Measurements from ENCODE around the gene RETN. TPM values are rescaled to one million over a fixed set of nuclear protein-coding genes. Genes with fewer than 3 reads are reported as not detected.

The RETN gene
- total and polyA plus RNA-seq, 2 experiments from 2014 or later, result not detected

DNA sequence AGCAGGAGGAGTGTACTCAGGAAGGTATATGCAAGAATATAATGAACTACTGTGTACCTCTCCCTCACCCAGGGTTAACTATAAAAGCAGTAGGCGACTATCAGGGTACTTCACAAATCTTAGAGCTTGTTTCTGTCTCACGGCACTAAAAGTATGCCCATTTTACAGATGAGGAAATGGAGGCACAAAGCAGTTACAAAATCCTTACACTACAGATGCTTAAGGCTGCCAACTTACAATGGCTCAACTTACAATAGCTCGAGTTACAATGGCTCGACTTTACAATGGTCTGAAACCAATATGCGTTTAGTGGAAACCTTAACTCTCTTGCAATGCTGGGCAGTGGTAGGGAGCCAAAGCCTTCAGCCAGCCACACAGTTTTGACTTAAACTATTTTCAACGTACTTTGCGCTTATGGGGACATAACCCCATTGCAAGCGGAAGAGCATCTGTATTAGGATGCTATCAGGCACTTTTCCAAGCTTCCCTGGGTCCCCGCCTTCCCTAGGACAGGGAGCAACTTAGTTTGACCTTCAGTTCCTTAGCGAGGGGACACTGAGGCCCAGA lies 29.0 kb downstream of the RETN start:
- no peak; the same call in 2 of the 3 replicates for ATAC-seq
- no peak overlapping the region for H3K4me3 Mint-ChIP-seq
- TF ChIP-seq, protein P1, sequence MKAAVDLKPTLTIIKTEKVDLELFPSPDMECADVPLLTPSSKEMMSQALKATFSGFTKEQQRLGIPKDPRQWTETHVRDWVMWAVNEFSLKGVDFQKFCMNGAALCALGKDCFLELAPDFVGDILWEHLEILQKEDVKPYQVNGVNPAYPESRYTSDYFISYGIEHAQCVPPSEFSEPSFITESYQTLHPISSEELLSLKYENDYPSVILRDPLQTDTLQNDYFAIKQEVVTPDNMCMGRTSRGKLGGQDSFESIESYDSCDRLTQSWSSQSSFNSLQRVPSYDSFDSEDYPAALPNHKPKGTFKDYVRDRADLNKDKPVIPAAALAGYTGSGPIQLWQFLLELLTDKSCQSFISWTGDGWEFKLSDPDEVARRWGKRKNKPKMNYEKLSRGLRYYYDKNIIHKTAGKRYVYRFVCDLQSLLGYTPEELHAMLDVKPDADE (IDR thresholded peaks at IDR 0.05), result no peak
- TF ChIP-seq, protein P2, sequence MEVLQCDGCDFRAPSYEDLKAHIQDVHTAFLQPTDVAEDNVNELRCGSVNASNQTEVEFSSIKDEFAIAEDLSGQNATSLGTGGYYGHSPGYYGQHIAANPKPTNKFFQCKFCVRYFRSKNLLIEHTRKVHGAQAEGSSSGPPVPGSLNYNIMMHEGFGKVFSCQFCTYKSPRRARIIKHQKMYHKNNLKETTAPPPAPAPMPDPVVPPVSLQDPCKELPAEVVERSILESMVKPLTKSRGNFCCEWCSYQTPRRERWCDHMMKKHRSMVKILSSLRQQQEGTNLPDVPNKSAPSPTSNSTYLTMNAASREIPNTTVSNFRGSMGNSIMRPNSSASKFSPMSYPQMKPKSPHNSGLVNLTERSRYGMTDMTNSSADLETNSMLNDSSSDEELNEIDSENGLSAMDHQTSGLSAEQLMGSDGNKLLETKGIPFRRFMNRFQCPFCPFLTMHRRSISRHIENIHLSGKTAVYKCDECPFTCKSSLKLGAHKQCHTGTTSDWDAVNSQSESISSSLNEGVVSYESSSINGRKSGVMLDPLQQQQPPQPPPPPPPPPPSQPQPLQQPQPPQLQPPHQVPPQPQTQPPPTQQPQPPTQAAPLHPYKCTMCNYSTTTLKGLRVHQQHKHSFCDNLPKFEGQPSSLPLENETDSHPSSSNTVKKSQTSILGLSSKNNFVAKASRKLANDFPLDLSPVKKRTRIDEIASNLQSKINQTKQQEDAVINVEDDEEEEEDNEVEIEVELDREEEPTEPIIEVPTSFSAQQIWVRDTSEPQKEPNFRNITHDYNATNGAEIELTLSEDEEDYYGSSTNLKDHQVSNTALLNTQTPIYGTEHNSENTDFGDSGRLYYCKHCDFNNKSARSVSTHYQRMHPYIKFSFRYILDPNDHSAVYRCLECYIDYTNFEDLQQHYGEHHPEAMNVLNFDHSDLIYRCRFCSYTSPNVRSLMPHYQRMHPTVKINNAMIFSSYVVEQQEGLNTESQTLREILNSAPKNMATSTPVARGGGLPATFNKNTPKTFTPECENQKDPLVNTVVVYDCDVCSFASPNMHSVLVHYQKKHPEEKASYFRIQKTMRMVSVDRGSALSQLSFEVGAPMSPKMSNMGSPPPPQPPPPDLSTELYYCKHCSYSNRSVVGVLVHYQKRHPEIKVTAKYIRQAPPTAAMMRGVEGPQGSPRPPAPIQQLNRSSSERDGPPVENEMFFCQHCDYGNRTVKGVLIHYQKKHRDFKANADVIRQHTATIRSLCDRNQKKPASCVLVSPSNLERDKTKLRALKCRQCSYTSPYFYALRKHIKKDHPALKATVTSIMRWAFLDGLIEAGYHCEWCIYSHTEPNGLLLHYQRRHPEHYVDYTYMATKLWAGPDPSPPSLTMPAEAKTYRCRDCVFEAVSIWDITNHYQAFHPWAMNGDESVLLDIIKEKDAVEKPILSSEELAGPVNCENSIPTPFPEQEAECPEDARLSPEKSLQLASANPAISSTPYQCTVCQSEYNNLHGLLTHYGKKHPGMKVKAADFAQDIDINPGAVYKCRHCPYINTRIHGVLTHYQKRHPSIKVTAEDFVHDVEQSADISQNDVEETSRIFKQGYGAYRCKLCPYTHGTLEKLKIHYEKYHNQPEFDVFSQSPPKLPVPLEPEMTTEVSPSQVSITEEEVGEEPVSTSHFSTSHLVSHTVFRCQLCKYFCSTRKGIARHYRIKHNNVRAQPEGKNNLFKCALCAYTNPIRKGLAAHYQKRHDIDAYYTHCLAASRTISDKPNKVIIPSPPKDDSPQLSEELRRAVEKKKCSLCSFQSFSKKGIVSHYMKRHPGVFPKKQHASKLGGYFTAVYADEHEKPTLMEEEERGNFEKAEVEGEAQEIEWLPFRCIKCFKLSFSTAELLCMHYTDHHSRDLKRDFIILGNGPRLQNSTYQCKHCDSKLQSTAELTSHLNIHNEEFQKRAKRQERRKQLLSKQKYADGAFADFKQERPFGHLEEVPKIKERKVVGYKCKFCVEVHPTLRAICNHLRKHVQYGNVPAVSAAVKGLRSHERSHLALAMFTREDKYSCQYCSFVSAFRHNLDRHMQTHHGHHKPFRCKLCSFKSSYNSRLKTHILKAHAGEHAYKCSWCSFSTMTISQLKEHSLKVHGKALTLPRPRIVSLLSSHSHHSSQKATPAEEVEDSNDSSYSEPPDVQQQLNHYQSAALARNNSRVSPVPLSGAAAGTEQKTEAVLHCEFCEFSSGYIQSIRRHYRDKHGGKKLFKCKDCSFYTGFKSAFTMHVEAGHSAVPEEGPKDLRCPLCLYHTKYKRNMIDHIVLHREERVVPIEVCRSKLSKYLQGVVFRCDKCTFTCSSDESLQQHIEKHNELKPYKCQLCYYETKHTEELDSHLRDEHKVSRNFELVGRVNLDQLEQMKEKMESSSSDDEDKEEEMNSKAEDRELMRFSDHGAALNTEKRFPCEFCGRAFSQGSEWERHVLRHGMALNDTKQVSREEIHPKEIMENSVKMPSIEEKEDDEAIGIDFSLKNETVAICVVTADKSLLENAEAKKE (CRISPR knock-in tag; IDR thresholded peaks at IDR 0.05), result no peak
- TF ChIP-seq NANOG (IDR thresholded peaks at IDR 0.05; ENCODE audit: borderline replicate concordance) (no peak), JUNB (IDR thresholded peaks at IDR 0.05; ENCODE audit: unreplicated experiment) (no peak), ZNF331 (CRISPR knock-in tag; IDR thresholded peaks at IDR 0.05; ENCODE audit: low read depth) (no peak), CTCF (conservative IDR thresholded peaks at IDR 0.05; ENCODE audit: low read depth in 2 of 2) (no peak), REST (IDR thresholded peaks at IDR 0.05; ENCODE audit: unreplicated experiment) (no peak), POLR2AphosphoS5 (IDR thresholded peaks at IDR 0.05; ENCODE audit: low read depth) (no peak), ZNF114 (CRISPR knock-in tag; IDR thresholded peaks at IDR 0.05) (no peak), EZH2phosphoT487 (IDR thresholded peaks at IDR 0.05; ENCODE audit: unreplicated experiment) (no peak), STAT1 (IDR thresholded peaks at IDR 0.05; ENCODE audit: unreplicated experiment) (no peak), CREB1 (CRISPR knock-in tag; IDR thresholded peaks at IDR 0.05; ENCODE audit: low read depth) (no peak), EZH2 (IDR thresholded peaks at IDR 0.05; ENCODE audit: low read depth, unreplicated experiment) (no peak)

More for the DNA sequence above, 29.0 kb downstream of the RETN start:
- Mint-ChIP-seq H3K27ac (no peak overlapping the region), H3K9me3 (no peaks in the 10 kb centered on the region; the same call in 2 of the 3 replicates), H3K27me3 (ENCODE audit: insufficient read depth, low read depth, poor library complexity) (peaks cover 7% of the 10 kb centered on the region), H3K36me3 (ENCODE audit: low read depth) (no peaks in the 10 kb centered on the region; the same call in 2 of the 3 replicates), H3K4me1 (peaks cover 26% of the 10 kb centered on the region)
- H4K20me1 ChIP-seq (replicated peaks; ENCODE audit: insufficient read depth), result no peaks in the 10 kb centered on the region
- no peaks in the 10 kb centered on the region for H3K79me2 ChIP-seq (replicated peaks; ENCODE audit: insufficient read depth)
- H3K27ac ChIP-seq (ENCODE audit: low read depth), result no peak overlapping the region
- DNase-seq (ENCODE audit: low spot score), result no peak
- H3K27me3 ChIP-seq (ENCODE audit: insufficient read depth), result no peaks in the 10 kb centered on the region
- H3K4me3 ChIP-seq, result no peak overlapping the region
- H2AFZ ChIP-seq, result no peak overlapping the region; the same call in 1 of the 2 replicates
- H3K9me2 ChIP-seq (ENCODE audit: insufficient read depth), result no peaks in the 10 kb centered on the region
- 0 out of 2 replicates have a peak, but pooled peaks cover 4% of the 10 kb centered on the region for H3K4me1 ChIP-seq (ENCODE audit: insufficient read depth)
- H3K4me2 ChIP-seq, result no peak overlapping the region
- no peaks in the 10 kb centered on the region for H3F3A ChIP-seq (replicated peaks; ENCODE audit: low read depth)
- H3K36me3 ChIP-seq (ENCODE audit: insufficient read depth), result no peaks in the 10 kb centered on the region
